ENCODE results near the gene FLVCR1.
"Not testable (repeated sequence)": the region's sequence is repeated elsewhere in the genome, so short reads cannot be mapped to it uniquely, and the experiment has no call there.

DNA sequence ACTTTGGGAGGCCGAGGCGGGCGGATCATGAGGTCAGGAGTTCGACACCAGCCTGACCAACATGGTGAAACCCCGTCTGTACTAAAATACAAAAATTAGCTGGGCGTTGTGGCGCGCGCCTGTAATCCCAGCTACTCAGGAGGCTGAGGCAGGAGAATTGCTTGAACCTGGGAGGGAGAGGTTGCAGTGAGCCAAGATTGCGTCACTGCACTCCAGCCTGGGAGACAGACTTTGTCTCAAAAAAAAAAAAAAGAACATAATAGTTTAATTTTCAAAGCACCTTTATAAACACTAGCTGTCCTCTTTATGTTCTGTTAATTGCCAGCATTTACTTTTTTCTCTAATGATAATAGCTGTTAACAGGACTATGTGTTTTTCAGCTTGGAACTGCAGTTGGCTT is 5.3 kb downstream of the FLVCR1 start:
- TF ChIP-seq, protein P1, sequence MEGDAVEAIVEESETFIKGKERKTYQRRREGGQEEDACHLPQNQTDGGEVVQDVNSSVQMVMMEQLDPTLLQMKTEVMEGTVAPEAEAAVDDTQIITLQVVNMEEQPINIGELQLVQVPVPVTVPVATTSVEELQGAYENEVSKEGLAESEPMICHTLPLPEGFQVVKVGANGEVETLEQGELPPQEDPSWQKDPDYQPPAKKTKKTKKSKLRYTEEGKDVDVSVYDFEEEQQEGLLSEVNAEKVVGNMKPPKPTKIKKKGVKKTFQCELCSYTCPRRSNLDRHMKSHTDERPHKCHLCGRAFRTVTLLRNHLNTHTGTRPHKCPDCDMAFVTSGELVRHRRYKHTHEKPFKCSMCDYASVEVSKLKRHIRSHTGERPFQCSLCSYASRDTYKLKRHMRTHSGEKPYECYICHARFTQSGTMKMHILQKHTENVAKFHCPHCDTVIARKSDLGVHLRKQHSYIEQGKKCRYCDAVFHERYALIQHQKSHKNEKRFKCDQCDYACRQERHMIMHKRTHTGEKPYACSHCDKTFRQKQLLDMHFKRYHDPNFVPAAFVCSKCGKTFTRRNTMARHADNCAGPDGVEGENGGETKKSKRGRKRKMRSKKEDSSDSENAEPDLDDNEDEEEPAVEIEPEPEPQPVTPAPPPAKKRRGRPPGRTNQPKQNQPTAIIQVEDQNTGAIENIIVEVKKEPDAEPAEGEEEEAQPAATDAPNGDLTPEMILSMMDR (IDR thresholded peaks at IDR 0.05 in 8 of 11, conservative IDR thresholded peaks at IDR 0.05 in 3 of 11): not testable (repeated sequence)
- not testable (repeated sequence) for TF ChIP-seq POLR2A (IDR thresholded peaks at IDR 0.05)

Measured in spleen (tissue), 7 donors.